ENCODE data around the gene TRIM10.

TRIM10 gene

GRCh38 chr6:30172681-30173080 is 11.7 kb upstream of the TRIM10 start:
- Histone ChIP-seq H3K79me2 (no peaks in the 10 kb centered on the region), H3K36me3 (ENCODE audit: control insufficient read depth, insufficient read depth, low read length) (no peaks in the 10 kb centered on the region), H3K4me2 (ENCODE audit: low read length) (no peak overlapping the region), H3K9me3 (ENCODE audit: control insufficient read depth, low read length) (no peaks in the 10 kb centered on the region), H3K4me3 (ENCODE audit: low read depth, low read length) (no peak overlapping the region), H3K27me3 (ENCODE audit: control insufficient read depth, insufficient read depth, low read length) (no peaks in the 10 kb centered on the region), H2AFZ (no peak overlapping the region), H3K4me1 (no peaks in the 10 kb centered on the region), H3K9ac (no peak overlapping the region), H3K27ac (no peak overlapping the region)
- TF ChIP-seq, protein P1, sequence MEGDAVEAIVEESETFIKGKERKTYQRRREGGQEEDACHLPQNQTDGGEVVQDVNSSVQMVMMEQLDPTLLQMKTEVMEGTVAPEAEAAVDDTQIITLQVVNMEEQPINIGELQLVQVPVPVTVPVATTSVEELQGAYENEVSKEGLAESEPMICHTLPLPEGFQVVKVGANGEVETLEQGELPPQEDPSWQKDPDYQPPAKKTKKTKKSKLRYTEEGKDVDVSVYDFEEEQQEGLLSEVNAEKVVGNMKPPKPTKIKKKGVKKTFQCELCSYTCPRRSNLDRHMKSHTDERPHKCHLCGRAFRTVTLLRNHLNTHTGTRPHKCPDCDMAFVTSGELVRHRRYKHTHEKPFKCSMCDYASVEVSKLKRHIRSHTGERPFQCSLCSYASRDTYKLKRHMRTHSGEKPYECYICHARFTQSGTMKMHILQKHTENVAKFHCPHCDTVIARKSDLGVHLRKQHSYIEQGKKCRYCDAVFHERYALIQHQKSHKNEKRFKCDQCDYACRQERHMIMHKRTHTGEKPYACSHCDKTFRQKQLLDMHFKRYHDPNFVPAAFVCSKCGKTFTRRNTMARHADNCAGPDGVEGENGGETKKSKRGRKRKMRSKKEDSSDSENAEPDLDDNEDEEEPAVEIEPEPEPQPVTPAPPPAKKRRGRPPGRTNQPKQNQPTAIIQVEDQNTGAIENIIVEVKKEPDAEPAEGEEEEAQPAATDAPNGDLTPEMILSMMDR (IDR thresholded peaks at IDR 0.05) = no peak

- no peaks in the 10 kb centered on the region for H3K27me3 ChIP-seq (ENCODE audit: control insufficient read depth, insufficient read depth, low read length)
- no peaks in the 10 kb centered on the region for H3K79me2 ChIP-seq
- H3K4me3 ChIP-seq (ENCODE audit: low read depth, low read length) = no peak overlapping the region
- no peaks in the 10 kb centered on the region for H3K9me3 ChIP-seq (ENCODE audit: control insufficient read depth, low read length)
- peak overlapping the region; percentile 45 for H2AFZ ChIP-seq
- no peak overlapping the region for H3K9ac ChIP-seq
- H3K4me2 ChIP-seq (ENCODE audit: low read length) = no peak overlapping the region
- H3K27ac ChIP-seq = no peak overlapping the region
- TF ChIP-seq, protein P1 (IDR thresholded peaks at IDR 0.05) = no peak
- no peaks in the 10 kb centered on the region for H3K4me1 ChIP-seq
- no peaks in the 10 kb centered on the region for H3K36me3 ChIP-seq (ENCODE audit: control insufficient read depth, insufficient read depth, low read length)
Measured at GRCh38 chr6:30171677-30172471, 10.9 kb upstream of the TRIM10 start.

DNA sequence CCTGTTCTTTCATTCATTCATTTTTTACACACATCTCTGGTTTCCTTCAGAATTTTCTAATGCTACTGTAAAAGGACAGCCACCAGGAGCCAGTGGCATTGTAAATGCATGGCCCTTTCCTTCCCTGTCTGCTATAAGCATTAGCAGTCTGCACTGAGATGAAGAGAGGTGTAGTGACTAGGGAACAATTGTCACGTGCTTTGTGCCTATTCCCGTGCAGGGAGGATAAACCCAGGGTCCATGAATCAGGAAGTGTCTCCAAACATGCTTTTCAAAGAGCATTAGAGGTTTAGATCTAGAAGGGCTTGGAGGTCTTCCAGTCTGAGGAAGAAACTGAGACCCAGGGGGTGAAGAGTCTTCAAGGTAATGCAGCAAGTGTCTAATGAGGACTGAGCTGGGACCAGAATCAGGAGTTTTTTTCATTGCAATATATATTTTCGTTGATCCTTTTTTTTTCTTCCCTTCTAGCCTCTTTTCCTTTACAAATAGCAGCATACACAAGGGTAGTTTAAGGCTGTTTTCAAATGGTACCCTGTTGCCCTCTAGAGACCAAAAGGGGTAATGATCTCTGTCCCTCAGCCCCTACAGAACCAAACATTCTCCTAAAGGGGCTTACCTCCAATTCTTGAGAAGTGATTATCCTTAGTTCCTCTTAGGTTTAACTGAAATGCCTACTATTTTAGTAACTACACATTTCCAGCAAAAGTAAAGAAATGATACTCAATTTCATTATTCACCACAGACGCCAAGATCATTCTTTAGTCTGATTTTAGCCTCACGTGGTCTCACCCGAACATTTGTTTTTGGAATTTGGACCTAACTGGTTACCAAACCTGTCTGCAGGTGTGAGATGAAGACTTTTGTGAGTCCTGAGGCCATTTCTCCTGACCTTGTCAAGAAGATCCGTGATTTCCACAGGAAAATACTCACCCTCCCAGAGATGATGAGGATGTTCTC is 8.9 kb upstream of the TRIM10 start:
- Histone ChIP-seq H3K4me2 (ENCODE audit: low read length) (no peak overlapping the region), H2AFZ (no peak overlapping the region), H3K36me3 (ENCODE audit: control insufficient read depth, insufficient read depth, low read length) (no peaks in the 10 kb centered on the region), H3K9me3 (ENCODE audit: control insufficient read depth, low read length) (no peaks in the 10 kb centered on the region), H3K27me3 (ENCODE audit: control insufficient read depth, insufficient read depth, low read length) (no peaks in the 10 kb centered on the region), H3K4me3 (ENCODE audit: low read depth, low read length) (no peak overlapping the region), H3K9ac (no peak overlapping the region), H3K27ac (no peak overlapping the region), H3K4me1 (no peaks in the 10 kb centered on the region), H3K79me2 (no peaks in the 10 kb centered on the region)
- TF ChIP-seq, protein P1 (IDR thresholded peaks at IDR 0.05) = peak; percentile 62

DNA sequence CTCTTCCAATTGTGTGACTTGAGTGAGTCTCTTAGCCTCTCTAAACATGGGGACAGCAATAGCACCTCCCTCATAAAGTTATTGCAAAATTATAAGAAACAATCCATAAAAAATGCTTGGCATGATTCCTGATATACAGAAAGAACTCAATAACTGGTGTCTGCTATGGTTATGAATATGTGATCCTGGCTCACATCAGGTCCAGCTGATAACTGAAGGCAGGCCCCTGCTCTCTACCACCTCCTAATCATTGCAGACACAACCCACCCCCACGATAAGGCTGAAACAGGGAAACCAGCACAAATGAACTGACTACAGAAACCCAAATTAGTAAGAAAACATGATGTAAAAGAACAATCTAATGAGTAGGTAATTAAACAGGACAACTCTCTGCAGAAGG is 7.7 kb upstream of the TRIM10 start:
- H3K9ac ChIP-seq = no peak overlapping the region
- H3K79me2 ChIP-seq = no peaks in the 10 kb centered on the region
- H3K27ac ChIP-seq = no peak overlapping the region
- H3K4me3 ChIP-seq (ENCODE audit: low read depth, low read length) = no peak overlapping the region
- TF ChIP-seq, protein P1 (IDR thresholded peaks at IDR 0.05) = no peak
- no peak overlapping the region for H2AFZ ChIP-seq
- no peak overlapping the region for H3K4me2 ChIP-seq (ENCODE audit: low read length)
- H3K36me3 ChIP-seq (ENCODE audit: control insufficient read depth, insufficient read depth, low read length) = no peaks in the 10 kb centered on the region
- H3K27me3 ChIP-seq (ENCODE audit: control insufficient read depth, insufficient read depth, low read length) = no peaks in the 10 kb centered on the region
- no peaks in the 10 kb centered on the region for H3K4me1 ChIP-seq
- no peaks in the 10 kb centered on the region for H3K9me3 ChIP-seq (ENCODE audit: control insufficient read depth, low read length)

All from parathyroid adenoma (tissue), 2 donors.